Mucosa of descending colon (tissue), 3 donors: ENCODE measurements around the gene POU6F2. TPM values are rescaled to one million over a fixed set of nuclear protein-coding genes. Genes with fewer than 3 reads are reported as not detected.

Source experiments
- ATAC-seq: fragments of 200-7000 bp; cut with Tn5 transposase; one replicate; pipeline ENCODE4 v1.9.1; 2020; ENCODE audit warnings: mild to moderate bottlenecking, moderate library complexity
- DNase-seq, 3 donors: peaks; one replicate each; pipeline ENCODE4 v3.0.0-alpha.2; 2020
- H3K36me3 ChIP-seq: fragments of 200-600 bp; one replicate; pipeline ENCODE4 v1.8.0; 2021; ENCODE audit warnings: low read depth, mild to moderate bottlenecking
- H3K4me1 ChIP-seq: fragments of 200-600 bp; one replicate; pipeline ENCODE4 v1.8.0; 2021; ENCODE audit warnings: low read depth, mild to moderate bottlenecking
- H3K4me3 ChIP-seq: fragments of 200-600 bp; one replicate; pipeline ENCODE4 v1.8.0; 2021; ENCODE audit warnings: mild to moderate bottlenecking
- H3K9me3 ChIP-seq: fragments of 200-600 bp; one replicate; pipeline ENCODE4 v1.8.0; 2021; ENCODE audit warnings: mild to moderate bottlenecking
- intact Hi-C, 2 donors: fragments of 100-400 bp; cut with DNase I in 1 of 2; cut with micrococcal nuclease in 1 of 2; formaldehyde crosslinking; loops; one replicate each; pipeline versions ENCODE4 v1.11.0 to v1.11.1; 2022; cut with DNase I, micrococcal nuclease
- total RNA-seq, 3 donors: library from RNA; stranded (reverse); fragmentation: NEBNext Ultra II Directional in 2 of 3; extraction: Animal tissue kit (Norgen Biotek cat#: 25700) in 2 of 3; gene quantifications; one replicate each; pipeline versions ENCODE4 v1.2.1 to v1.2.4, GENCODE V29; 2021 to 2023
- TF ChIP-seq, protein P1 (sequence below): fragments of 200-600 bp; IDR thresholded peaks from one replicate; pipeline ENCODE4 v1.8.0; 2022; ENCODE audit warnings: antibody characterized with exemption, mild to moderate bottlenecking
- donor health status: DM: no; HTN: no; CAD: no; lungs with moderate emphysema.
- donor health status: DM: no; HTN: no; CAD: no.
- donor health status: DM: no; HTN: yes; CAD: no.

The POU6F2 gene
- total RNA-seq, 3 donors from 2014 or later = 0.90 TPM; not detected in 2

DNA sequence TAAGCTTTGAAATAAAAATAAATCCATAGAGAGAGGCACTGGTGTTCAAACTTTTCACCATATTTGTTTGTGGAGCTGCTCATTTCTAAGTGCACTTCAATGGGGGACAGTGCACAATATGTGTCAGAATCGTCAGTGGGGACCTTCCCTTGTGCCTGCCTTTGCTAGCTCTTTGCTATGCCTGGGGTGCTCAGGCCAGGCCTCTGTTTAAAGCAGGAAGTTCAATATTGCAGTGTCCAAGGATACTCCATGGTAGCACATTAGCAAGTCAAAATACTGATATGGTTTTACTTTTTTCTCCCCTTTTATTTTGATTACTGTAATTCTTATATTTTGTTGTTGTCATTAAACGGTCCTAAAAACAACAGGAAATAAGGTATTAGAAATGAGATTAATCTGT lies 113.4 kb downstream of the POU6F2 start:
- ATAC-seq (no peak), DNase-seq (no peak)
- intact Hi-C loops = no loop called here
- H3K4me3 ChIP-seq = no peak overlapping the region
- H3K9me3 ChIP-seq = no peaks in the 10 kb centered on the region
- TF ChIP-seq, protein P1, sequence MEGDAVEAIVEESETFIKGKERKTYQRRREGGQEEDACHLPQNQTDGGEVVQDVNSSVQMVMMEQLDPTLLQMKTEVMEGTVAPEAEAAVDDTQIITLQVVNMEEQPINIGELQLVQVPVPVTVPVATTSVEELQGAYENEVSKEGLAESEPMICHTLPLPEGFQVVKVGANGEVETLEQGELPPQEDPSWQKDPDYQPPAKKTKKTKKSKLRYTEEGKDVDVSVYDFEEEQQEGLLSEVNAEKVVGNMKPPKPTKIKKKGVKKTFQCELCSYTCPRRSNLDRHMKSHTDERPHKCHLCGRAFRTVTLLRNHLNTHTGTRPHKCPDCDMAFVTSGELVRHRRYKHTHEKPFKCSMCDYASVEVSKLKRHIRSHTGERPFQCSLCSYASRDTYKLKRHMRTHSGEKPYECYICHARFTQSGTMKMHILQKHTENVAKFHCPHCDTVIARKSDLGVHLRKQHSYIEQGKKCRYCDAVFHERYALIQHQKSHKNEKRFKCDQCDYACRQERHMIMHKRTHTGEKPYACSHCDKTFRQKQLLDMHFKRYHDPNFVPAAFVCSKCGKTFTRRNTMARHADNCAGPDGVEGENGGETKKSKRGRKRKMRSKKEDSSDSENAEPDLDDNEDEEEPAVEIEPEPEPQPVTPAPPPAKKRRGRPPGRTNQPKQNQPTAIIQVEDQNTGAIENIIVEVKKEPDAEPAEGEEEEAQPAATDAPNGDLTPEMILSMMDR = no peak
- no peaks in the 10 kb centered on the region for H3K36me3 ChIP-seq
- H3K4me1 ChIP-seq = no peaks in the 10 kb centered on the region

DNA sequence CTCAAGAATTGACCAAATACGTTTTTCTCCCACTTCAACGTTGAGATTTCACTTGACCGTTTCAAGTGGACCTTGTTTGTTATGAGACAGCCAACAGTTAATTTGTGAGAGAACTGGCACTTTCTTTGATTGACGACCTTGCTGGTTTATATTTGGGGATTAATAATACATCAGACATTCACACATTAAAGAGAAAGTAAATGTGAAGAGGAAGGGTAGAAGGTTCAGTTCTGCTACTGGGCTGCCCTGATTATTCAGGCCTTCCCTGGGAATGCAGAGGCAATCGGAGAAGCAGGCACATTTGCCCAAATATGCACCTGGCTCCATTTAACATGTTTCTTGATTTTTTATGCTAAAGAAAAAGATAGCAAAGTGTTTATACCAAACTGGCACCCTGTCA lies 114.1 kb downstream of the POU6F2 start:
- no peaks in the 10 kb centered on the region for H3K9me3 ChIP-seq
- ATAC-seq (no peak), DNase-seq (no peak)
- intact Hi-C loops = no loop called here
- H3K36me3 ChIP-seq = no peaks in the 10 kb centered on the region
- TF ChIP-seq, protein P1 = no peak
- H3K4me3 ChIP-seq = no peak overlapping the region
- H3K4me1 ChIP-seq = no peaks in the 10 kb centered on the region

DNA sequence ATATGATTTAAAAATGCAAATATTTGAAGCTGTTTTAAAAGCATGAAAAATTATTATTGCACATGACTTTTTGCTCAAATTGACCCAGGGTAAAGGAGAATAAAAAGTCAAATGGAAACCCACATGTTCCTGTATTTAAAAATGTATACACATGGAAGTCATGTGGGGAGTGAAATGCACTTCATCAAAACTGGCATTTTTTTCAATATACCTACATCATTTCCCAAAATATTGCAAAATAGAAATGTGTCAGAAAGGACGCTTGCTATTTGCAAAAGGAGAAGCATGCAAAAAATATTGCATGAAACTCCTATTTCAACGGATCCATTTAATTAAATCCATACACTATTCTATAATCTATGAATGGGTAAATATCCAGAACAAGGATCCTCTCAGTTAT lies 117.0 kb downstream of the POU6F2 start:
- TF ChIP-seq, protein P1 = no peak
- ATAC-seq = no peak
- Histone ChIP-seq H3K9me3 (no peaks in the 10 kb centered on the region), H3K36me3 (no peaks in the 10 kb centered on the region), H3K4me1 (no peaks in the 10 kb centered on the region), H3K4me3 (no peak overlapping the region)
- intact Hi-C loops = no loop called here
- DNase-seq = no peak

DNA sequence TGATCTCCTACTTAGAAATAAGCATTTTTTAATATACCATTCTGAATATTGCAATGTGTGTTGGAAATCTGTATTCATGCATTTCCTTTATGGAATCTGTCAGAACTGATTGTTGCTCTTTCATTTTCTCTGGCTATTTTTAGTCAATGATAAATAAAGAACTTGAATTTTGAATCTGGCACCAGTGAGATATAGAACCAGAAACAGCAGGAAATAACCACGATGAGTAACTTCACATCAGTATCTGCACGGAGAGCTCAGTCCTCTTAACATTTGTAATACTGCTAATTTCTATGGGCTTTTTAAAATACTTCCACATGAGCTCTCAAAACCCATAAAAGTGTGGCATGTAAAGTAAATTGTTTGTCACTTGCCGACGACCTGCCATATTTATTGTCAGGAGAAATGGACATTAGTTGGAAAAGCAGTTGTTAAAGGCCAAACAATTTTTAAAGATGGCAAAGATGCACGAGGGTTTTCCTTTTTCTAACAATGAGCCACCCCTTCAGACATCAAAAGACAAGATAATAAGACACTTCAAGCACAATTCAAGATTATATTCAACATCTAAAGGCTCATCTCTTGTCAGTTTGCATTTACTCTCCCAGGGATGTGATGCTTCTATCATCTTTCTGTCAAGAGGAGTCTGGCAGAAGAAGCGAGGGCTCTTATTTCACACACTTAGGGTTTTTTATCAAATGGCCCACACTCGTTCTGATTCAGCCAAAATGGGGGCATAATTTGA lies 118.3 kb downstream of the POU6F2 start:
- H3K36me3 ChIP-seq = no peaks in the 10 kb centered on the region
- H3K4me3 ChIP-seq = no peak overlapping the region
- no peaks in the 10 kb centered on the region for H3K4me1 ChIP-seq
- intact Hi-C loops = no loop called here
- no peaks in the 10 kb centered on the region for H3K9me3 ChIP-seq
- no peak for ATAC-seq
- no peak for DNase-seq
- TF ChIP-seq, protein P1 = no peak

DNA sequence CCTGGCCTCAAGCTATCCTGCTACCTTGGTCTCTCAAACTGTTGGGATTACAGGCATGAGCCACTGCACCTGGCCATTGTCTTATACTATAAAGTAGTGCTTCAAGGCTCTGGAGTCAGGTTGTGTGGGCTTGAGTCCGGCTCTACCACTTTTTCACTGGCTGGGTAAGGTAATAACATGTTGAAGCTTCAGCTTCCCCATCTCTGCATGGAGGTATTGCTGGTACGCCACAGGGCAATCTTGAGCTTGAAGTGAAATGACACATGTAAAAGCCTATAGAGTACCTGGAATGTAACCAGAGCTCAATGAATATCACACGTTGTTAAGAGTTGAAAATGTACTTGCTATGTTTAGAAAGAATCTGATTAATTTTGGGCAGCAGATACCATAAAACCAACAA lies 120.8 kb downstream of the POU6F2 start:
- TF ChIP-seq, protein P1 = no peak
- H3K9me3 ChIP-seq = no peaks in the 10 kb centered on the region
- H3K4me3 ChIP-seq = no peak overlapping the region
- ATAC-seq (no peak), DNase-seq (no peak)
- no peaks in the 10 kb centered on the region for H3K36me3 ChIP-seq
- intact Hi-C loops = no loop called here
- H3K4me1 ChIP-seq = no peaks in the 10 kb centered on the region
